GM21447 (cell line): ENCODE data around the gene ALPG.
A peak's percentile ranks its signal among the peaks of the same experiment; 100 is the strongest.
"Not testable (repeated sequence)": the region's sequence is repeated elsewhere in the genome, so short reads cannot be mapped to it uniquely, and the experiment has no call there.

Experiments
- ATAC-seq: cut with Tn5 transposase; IDR thresholded peaks from one replicate; pipeline ENCODE4 v1.9.1; 2021; ENCODE audit not compliant: unreplicated experiment

Gene ALPG

GRCh38 chr2:232406556-232407310, at the start of gene ALPG:
Gene ALPG (plus strand): TSS chr2:232406844. CDS start chr2:232406895, 51 bp downstream.
- no peak for ATAC-seq

GRCh38 chr2:232361646-232362045, 45.0 kb upstream of the ALPG start:
- ATAC-seq: no peak

GRCh38 chr2:232362174-232362900, 44.3 kb upstream of the ALPG start:
- no peak for ATAC-seq

GRCh38 chr2:232363064-232363783, 43.4 kb upstream of the ALPG start:
- not testable (repeated sequence) for ATAC-seq

- no peak for ATAC-seq
Measured at GRCh38 chr2:232363784-232364615, 42.6 kb upstream of the ALPG start.

- not testable (repeated sequence) for ATAC-seq
Measured at GRCh38 chr2:232364806-232365594, 41.6 kb upstream of the ALPG start.

GRCh38 chr2:232365621-232366321, 40.9 kb upstream of the ALPG start:
- ATAC-seq: peak; percentile 48

- ATAC-seq: not testable (repeated sequence)
Measured at GRCh38 chr2:232366461-232366860, 40.2 kb upstream of the ALPG start.

GRCh38 chr2:232367016-232367415, 39.6 kb upstream of the ALPG start:
- ATAC-seq: no peak

GRCh38 chr2:232367591-232368233, 38.9 kb upstream of the ALPG start:
- no peak for ATAC-seq

- no peak for ATAC-seq
Measured at GRCh38 chr2:232368311-232368731, 38.3 kb upstream of the ALPG start.

GRCh38 chr2:232369126-232369951, 37.3 kb upstream of the ALPG start:
- ATAC-seq: no peak

GRCh38 chr2:232370007-232370406, 36.6 kb upstream of the ALPG start:
- ATAC-seq: not testable (repeated sequence)

GRCh38 chr2:232372231-232373208, 34.1 kb upstream of the ALPG start:
- no peak for ATAC-seq

GRCh38 chr2:232374356-232374755, 32.3 kb upstream of the ALPG start:
- ATAC-seq: no peak

- ATAC-seq: no peak
Measured at GRCh38 chr2:232375164-232375563, 31.5 kb upstream of the ALPG start.

GRCh38 chr2:232376260-232376659, 30.4 kb upstream of the ALPG start:
- ATAC-seq: no peak
